ENCODE measurements around the gene SLC10A1.
"Not testable (repeated sequence)": the region's sequence is repeated elsewhere in the genome, so short reads cannot be mapped to it uniquely, and the experiment has no call there.

Gene SLC10A1

GRCh38 chr14:69769623-69770022 lies 27.4 kb downstream of the SLC10A1 start:
- no peak for DNase-seq

- no peak for DNase-seq
Observed at GRCh38 chr14:69768873-69769272, 28.2 kb downstream of the SLC10A1 start.

GRCh38 chr14:69767369-69767999 lies 29.6 kb downstream of the SLC10A1 start:
- peak; percentile 82 for DNase-seq

GRCh38 chr14:69766984-69767368 lies 30.1 kb downstream of the SLC10A1 start, which contains the start of gene SRSF5:
TSS of gene SRSF5 (plus strand) at chr14:69767142. CDS start at chr14:69768157, 1,015 bp downstream.
- DNase-seq = peak; percentile 90

GRCh38 chr14:69763761-69764510 lies 33.1 kb downstream of the SLC10A1 start:
- no peak for DNase-seq

GRCh38 chr14:69760810-69761209 lies 36.2 kb downstream of the SLC10A1 start:
- no peak for DNase-seq

- DNase-seq = no peak
Observed at GRCh38 chr14:69756298-69756697, 40.7 kb downstream of the SLC10A1 start.

GRCh38 chr14:69755784-69756183 lies 41.3 kb downstream of the SLC10A1 start:
- no peak for DNase-seq

- DNase-seq = no peak
Observed at GRCh38 chr14:69755296-69755695, 41.7 kb downstream of the SLC10A1 start.

GRCh38 chr14:69754487-69754886 lies 42.6 kb downstream of the SLC10A1 start:
- DNase-seq = no peak

GRCh38 chr14:69753860-69754259 lies 43.2 kb downstream of the SLC10A1 start:
- DNase-seq = no peak

GRCh38 chr14:69752773-69753172 lies 44.3 kb downstream of the SLC10A1 start:
- DNase-seq = no peak

- no peak for DNase-seq
Observed at GRCh38 chr14:69750495-69750894, 46.5 kb downstream of the SLC10A1 start.

- no peak for DNase-seq
Observed at GRCh38 chr14:69749956-69750355, 47.1 kb downstream of the SLC10A1 start.

GRCh38 chr14:69741055-69741454 lies 56.0 kb downstream of the SLC10A1 start:
- no peak for DNase-seq

GRCh38 chr14:69736405-69736804 lies 60.6 kb downstream of the SLC10A1 start:
- DNase-seq = not testable (repeated sequence)

GRCh38 chr14:69731919-69732598 lies 65.0 kb downstream of the SLC10A1 start:
- not testable (repeated sequence) for DNase-seq

- DNase-seq = no peak
Observed at GRCh38 chr14:69727860-69728259, 69.2 kb downstream of the SLC10A1 start.

- DNase-seq = peak; percentile 73
Observed at GRCh38 chr14:69726761-69727511, 70.1 kb downstream of the SLC10A1 start.
